H1 (cell line): ENCODE results near the gene FAM170B. TPM values are rescaled to one million over a fixed set of nuclear protein-coding genes. Genes with fewer than 3 reads are reported as not detected.

Experiments used
- CHD7 ChIP-seq: fragments of 300-600 bp; sonication (generic); IDR thresholded peaks from 2 replicates; pipeline ENCODE4 v1.7.1; 2012; ENCODE audit warnings: low read length, moderate library complexity, mild to moderate bottlenecking, inconsistent platforms; ENCODE audit not compliant: insufficient replicate concordance
- SAP30 ChIP-seq: fragments of 300-600 bp; sonication (generic); IDR thresholded peaks from 2 replicates; pipeline ENCODE4 v1.7.1; 2012; ENCODE audit warnings: low read length, moderate library complexity, mild to moderate bottlenecking, inconsistent platforms; ENCODE audit not compliant: insufficient read depth, insufficient replicate concordance
- polyA plus RNA-seq, 7 experiments: library from polyadenylated mRNA; depleted of rRNA in 3 of 7; stranded (reverse) in 5 of 7; unstranded in 2 of 7; fragments of >200 nt in 5 of 7; fragments of 200-250 nt in 2 of 7; gene quantifications; 1 replicate in 5 of 7; 2 replicates in 1 of 7; 4 replicates in 1 of 7; pipeline versions ENCODE4 v1.2.1 to v1.2.3, GENCODE V29; 2011 to 2013; ENCODE audit warnings: missing spikeins in 2 of 7, mixed read lengths in 2 of 7
- total RNA-seq: library from RNA; stranded (reverse); fragmentation: NEBNext Ultra II Directional; extraction: Animal tissue kit (Norgen Biotek cat#: 25700); gene quantifications from 2 replicates; pipeline ENCODE4 v1.2.1, GENCODE V29; 2021

The FAM170B gene
- total and polyA plus RNA-seq, 2 of the 8 experiments (the other 6 are each of a cell fraction or from before 2014, with no cell fraction given) = not detected

- TF ChIP-seq CHD7 (no peak), SAP30 (no peak)
Observed at GRCh38 chr10:49140304-49141177, 6.7 kb upstream of the FAM170B start (continued).
